Left ventricle myocardium superior (tissue), 1 donor: ENCODE measurements around the gene BTBD16. TPM values are rescaled to one million over a fixed set of nuclear protein-coding genes. Genes with fewer than 3 reads are reported as not detected.

ENCODE experiments used
- ATAC-seq: fragments of 200-7000 bp; cut with Tn5 transposase; one replicate; pipeline ENCODE4 v1.9.1; 2020; ENCODE audit warnings: mild to moderate bottlenecking, moderate library complexity
- DNase-seq: peaks from one replicate; pipeline ENCODE4 v3.0.0-alpha.2; 2020
- intact Hi-C: fragments of 100-400 bp; cut with micrococcal nuclease; formaldehyde crosslinking; loops from one replicate; pipeline ENCODE4 v1.11.0; 2022
- total RNA-seq: library from RNA; stranded (reverse); fragmentation: NEBNext Ultra II Directional; extraction: Animal tissue kit (Norgen Biotek cat#: 25700); gene quantifications from one replicate; pipeline ENCODE4 v1.2.1, GENCODE V29; 2021
- donor health status: DM: no; HTN: yes; CAD: no; lungs with severe emphysema.

Gene BTBD16
- total RNA-seq, 1 donor from 2014 or later: not detected

DNA sequence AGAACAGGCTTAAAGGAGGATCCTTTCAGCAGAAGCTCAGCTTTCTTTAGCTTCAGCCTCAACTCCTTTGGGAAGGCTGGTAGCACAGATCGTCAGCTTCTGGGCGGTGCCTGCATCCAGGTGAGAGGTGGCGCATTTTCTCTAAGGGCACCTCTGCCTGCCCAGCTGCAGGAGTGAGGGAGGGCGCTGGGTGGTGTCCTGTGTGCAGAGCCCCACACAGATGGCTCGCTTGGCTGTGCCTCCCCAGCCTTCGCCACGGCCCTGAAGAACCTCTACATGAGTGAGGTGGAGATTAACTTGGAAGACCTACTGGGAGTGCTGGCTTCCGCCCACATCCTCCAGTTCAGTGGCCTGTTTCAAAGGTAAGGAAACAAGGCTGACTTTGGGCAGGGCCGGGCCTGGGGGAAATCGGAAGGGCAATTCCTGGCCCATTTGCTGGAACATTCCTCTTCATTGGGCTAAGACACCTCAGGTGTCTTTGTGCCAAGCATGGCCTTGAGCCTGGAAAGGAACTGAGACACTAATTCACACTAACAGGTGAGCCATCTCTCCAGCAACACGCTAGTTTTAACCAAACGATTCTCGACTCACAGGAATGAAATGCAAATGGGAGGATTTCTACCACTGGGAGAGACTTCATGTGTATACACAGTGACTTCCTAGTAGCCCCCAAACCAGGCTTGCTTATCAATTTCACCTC is 19.9 kb downstream of the BTBD16 start:
- DNase-seq (no peak), ATAC-seq (no peak)
- intact Hi-C loops: loop anchor here (10.0 kb wide), 1 partner anchor 274 kb away; the partner anchor contains the start of gene DMBT1

DNA sequence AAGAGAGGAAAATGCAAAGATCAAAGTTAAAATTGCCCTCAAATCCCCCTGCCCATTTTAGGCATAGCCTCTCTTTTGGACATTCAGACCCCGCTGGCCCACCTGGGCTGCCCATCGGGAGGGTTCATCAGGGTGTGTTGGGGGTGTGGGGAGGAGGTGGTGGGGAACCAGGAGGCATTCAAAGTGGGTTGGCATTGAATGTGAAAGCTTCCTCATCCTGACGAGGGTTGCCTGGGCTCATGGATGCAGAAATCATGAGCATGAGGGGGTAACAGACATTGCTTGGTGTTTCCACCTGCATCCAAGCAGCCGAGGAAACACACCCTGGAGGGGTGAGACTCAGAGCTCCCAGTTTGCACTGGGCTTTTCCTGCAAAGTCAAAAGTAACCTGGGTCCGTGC is 20.6 kb downstream of the BTBD16 start:
- ATAC-seq (no peak), DNase-seq (no peak)
- intact Hi-C loops: loop anchor here (10.0 kb wide), 1 partner anchor 273 kb away; the partner anchor contains the start of gene DMBT1

DNA sequence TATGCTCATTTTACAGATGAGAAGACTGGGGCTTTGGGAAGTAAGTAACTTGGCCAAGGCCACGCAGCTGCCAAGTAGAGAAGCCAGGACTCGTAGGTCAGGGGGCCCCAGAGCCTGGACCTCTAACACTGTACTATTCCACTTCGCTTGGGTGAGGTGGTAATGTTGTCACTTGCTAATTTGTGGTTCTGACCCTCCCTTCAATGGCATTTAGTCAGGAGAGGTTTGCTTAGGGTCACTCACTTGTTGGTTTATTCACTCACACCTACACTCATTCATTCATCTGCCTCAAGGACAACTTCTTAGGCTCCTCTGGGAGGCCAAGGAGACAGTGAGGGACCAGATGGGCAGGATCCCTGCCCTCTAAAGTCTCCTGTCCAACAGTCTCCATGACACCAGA is 21.3 kb downstream of the BTBD16 start:
- ATAC-seq (no peak), DNase-seq (no peak)
- intact Hi-C loops: loop anchor here (10.0 kb wide), 1 partner anchor 272 kb away; the partner anchor contains the start of gene DMBT1

DNA sequence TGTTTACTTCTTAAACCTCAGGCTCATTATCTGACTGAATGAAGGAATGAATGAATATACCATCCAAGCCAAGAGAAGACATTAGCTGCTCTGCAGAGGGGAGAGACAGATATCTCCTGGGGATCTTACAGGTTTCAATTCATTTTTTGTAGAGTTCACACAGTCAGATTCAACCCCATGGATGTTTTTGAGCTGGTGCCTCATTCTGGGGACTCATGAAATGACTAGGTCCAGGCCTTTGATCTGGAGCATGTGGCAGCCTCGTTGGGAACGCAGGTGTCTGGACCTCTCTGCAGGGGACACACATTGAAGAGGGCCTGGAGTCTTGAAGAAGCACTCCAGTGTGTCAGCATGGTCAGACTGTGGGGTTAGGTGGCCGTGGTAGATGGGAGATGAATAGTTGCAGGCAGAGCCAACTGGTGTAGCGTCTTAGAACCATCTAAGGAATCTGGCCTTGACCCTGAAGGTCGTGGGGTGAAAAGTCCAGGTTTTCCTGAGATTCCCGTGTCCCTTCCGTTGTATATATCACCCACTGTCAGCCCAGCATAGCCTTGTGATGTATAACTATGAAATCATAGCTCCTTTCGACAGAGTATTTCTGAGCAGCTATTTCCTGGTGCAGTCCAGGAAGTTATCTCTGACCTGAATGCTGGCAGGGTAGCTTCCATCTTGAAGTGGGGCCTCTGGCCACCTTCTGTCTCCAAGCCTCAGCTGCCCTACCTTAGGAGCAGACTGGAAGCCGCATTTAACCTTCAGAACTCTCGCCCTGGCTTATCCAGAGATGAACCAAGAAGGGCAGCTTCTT is 22.3 kb downstream of the BTBD16 start:
- ATAC-seq (no peak), DNase-seq (no peak)
- intact Hi-C loops: loop anchor here (10.0 kb wide), 1 partner anchor 271 kb away; the partner anchor contains the start of gene DMBT1

DNA sequence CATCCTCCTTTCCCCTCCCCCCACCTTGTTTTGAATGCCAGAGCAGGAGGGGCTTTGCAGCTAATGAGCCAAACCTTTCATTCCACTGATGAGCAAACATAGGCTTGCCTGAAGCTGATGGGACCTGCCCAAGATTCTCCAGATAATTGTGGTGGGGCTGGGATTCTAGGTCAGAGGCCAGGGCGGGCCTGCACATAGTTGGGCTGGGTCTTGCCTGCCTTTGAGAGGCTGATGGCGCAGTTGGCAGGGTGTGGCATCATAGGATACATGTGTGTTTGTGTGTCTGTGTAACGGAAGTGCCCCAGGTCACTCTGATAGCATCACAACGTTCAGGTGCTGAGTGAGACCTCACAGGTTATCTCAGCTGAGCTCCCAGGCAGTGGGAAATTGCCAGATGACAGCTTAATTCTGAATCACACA is 22.9 kb downstream of the BTBD16 start:
- DNase-seq: no peak
- ATAC-seq: no peak
- intact Hi-C loops: loop anchor here (10.0 kb wide), 1 partner anchor 271 kb away; the partner anchor contains the start of gene DMBT1

DNA sequence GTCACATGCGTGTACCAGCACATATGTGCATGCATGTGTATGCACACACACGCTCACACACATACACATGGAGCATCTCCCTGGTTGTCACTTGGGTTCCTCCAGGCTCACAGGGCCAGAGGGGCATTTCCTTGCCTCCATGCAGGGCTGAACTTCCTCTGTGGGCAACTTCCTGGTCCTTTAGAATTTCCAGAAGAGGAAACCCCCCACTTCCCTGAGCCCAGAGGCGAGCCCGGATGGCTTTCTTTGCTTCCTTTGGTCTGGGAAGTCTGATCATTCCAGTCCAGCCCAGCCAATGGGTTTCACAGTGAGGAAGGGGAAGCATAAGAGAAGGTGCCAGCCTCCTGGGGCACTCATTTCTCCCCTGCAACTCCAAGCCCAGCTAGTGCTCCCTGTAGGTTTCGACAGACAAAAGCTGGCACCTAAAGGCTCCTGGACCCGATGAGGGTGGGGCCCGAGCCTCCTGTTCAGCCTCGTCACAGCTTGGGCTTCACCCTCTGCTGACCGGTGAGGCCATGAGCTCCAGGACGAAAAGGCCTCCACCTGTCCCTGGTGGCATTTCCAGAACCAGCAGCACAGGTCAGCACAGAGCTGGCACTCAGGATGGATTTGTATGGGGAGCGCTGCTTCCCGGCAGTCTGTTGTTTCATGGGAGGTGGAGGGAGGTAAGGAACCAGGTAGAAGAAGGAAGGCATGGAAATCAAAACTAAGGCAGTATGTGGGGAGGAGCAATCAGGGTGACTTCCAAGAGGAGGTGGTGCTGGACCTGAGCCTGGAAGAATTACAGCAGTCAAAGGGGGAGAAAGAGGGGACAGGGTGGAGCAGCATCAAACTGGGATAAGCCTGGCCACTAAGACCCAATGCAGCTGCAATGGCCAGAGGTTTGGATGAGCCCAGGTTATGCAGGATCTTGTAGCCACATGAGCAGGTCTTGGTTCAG is 23.7 kb downstream of the BTBD16 start:
- no peak for ATAC-seq
- intact Hi-C loops: loop anchor here (5.0 to 10.0 kb wide), 2 partner anchors 43 to 270 kb away; partner anchors contain the start of gene DMBT1
- DNase-seq: no peak

DNA sequence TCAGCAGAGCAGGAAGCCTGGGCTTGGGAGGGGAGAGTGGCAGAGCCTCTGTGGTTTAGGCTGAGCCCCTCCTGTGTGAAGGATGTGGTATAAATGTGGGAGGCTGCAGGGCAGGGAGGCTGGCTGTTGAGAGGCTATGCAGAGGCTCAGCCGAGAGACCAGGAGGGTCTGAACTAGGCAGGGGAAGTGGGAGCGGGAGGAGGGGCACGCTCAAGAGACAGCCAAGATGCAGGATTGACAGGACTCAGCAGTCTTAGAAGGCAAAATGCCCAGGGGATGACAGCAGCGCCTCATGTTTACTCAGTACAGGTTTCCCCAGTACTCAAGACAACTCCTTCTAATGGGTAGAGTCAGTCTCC is 24.3 kb downstream of the BTBD16 start:
- ATAC-seq: no peak
- intact Hi-C loops: loop anchor here (5.0 to 10.0 kb wide), 2 partner anchors 42 to 269 kb away; partner anchors contain the start of gene DMBT1
- DNase-seq: no peak

DNA sequence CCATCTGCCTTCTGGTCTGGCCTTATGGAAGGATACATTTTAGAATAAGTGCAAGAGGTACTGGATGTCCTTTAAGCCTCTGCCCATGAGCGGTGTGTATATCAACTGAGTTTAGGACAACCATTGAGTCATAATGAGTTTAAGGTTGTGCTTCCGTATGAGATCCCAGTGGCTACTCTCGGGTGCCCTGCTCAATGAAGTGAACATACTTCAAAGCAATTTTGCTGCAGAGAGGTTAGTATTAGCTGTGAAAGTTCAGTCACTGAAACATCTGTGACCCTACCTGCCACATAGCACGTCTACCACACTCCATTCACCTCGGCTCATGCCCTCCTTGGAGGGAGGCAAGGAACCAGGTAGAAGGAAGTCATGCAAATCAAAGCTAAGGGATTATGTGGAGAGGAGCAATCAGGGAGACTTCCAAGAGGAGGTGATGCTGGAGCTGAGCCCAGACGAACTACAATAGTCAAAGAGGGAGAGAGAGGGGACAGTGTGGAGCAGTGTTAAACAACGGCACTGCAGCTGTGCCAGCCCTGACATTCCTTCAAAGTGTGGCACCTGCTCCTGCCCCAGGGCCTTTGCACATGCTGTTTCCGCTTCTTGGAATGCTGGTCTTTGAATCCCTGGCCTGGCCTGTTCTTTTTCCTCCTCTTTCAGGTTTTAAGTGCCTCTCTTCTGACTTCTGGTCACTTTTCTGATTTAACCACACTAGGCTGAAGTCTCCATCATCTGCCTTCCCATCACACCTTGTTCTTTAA is 25.4 kb downstream of the BTBD16 start:
- ATAC-seq: no peak
- no peak for DNase-seq
- intact Hi-C loops: loop anchor here (5.0 to 10.0 kb wide), 2 partner anchors 41 to 268 kb away; partner anchors contain the start of gene DMBT1

DNA sequence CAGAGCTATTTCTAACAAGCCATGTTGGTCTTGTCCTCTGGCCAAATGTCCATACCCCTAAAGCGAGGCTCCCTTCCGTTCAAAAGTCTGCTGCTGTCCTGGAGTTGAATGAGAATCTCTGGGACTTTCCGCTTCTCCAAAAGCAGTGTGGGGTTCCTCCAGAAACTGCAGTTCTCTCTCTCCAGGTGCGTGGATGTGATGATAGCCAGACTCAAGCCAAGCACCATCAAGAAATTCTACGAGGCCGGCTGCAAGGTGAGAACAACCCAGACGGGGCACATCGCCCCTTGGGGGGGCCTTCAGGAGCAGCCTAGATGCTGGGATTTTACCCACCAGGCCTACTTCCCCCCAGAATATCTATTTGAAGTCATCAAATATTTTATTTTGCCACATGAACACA is 26.5 kb downstream of the BTBD16 start:
- ATAC-seq: no peak
- no peak for DNase-seq
- intact Hi-C loops: loop anchor here (5.0 to 10.0 kb wide), 2 partner anchors 40 to 267 kb away; partner anchors contain the start of gene DMBT1

DNA sequence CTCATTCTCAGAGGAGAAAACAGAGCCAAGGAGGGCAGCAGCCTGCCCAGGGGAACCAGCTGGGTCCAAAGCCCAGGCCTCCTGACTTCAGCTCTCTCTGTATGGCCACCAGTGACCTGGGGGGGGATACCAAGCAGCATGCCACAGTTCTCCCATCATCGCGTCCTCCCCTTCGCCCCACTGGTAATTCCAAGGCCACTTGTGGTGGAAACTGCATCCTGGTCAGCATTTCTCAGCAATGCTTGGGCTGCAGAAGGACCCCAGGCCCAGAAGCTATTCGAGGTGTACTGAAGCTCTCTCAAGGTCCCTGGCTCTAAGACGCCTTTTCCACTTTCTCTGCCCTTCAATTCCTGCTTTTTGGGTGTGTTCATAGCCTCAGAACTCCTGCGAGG is 27.1 kb downstream of the BTBD16 start:
- DNase-seq (no peak), ATAC-seq (no peak)
- intact Hi-C loops: loop anchor here (2.0 to 10.0 kb wide), 3 partner anchors 39 to 267 kb away; partner anchors contain the start of gene DMBT1

DNA sequence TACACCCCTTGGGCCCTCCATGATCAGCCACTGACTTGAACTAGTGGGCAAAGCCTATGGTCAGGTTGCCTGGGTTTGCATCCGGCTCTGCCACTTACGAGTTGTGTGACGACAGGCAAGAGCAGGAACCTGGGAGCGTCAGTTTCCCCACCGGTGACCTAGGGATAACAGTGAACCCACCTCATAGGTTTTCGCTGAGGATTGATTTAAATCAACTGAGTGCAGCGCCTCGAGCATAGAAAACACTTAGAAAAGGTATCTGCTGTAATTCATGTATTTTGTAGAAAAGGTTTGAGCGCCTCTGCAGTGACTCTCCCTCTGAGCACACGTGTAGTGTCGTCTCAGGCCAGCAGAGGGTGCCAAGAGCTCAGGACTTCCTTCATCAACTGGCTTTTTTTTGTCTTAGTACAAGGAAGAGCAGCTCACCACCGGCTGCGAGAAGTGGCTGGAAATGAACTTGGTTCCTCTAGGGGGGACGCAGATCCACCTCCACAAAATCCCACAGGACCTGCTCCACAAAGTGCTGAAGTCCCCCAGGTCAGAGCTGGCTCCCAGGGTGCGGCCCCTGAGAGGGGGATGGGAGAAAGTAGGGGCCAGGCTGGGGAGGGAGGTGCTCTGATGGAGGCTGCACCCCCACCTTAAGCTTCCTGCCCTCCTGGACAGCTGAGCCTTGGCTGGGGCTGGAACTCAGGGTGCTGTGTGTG is 27.7 kb downstream of the BTBD16 start:
- ATAC-seq (peak; percentile 90), DNase-seq (peak; percentile 80)
- intact Hi-C loops: loop anchor here (2.0 to 10.0 kb wide), 3 partner anchors 39 to 266 kb away; partner anchors contain the start of gene DMBT1

DNA sequence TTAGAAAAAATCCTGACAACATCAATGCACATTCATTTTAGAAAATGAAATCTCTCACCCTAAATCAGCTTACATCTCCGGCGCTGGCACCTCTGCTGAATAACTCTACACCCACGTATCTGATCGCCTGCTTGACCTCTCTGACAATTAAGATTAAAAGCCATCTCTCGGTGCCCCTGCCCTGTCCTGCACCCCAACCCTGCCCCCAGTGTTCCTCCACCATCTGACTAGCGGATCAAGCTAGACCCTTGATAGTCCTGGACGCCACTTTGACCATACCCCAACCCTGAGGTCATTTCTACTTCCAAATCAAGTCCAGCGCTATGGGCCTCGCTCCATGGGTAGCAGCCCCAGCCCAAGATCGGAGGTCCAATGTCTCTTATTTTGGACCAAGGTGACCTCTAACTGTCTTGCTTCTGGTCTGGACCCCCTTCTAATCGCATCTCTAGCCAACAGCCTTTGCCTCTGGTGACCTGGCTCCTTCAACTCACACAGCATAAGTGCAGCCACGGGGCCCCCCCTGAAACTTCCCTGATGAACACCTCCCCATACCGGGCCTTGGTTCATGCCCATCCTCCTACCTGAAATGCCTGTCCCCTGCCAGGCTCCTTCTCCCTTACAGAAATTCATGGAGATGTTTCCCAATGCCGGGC is 28.5 kb downstream of the BTBD16 start:
- DNase-seq (no peak), ATAC-seq (no peak)
- intact Hi-C loops: loop anchor here (2.0 to 10.0 kb wide), 3 partner anchors 38 to 265 kb away; partner anchors contain the start of gene DMBT1

DNA sequence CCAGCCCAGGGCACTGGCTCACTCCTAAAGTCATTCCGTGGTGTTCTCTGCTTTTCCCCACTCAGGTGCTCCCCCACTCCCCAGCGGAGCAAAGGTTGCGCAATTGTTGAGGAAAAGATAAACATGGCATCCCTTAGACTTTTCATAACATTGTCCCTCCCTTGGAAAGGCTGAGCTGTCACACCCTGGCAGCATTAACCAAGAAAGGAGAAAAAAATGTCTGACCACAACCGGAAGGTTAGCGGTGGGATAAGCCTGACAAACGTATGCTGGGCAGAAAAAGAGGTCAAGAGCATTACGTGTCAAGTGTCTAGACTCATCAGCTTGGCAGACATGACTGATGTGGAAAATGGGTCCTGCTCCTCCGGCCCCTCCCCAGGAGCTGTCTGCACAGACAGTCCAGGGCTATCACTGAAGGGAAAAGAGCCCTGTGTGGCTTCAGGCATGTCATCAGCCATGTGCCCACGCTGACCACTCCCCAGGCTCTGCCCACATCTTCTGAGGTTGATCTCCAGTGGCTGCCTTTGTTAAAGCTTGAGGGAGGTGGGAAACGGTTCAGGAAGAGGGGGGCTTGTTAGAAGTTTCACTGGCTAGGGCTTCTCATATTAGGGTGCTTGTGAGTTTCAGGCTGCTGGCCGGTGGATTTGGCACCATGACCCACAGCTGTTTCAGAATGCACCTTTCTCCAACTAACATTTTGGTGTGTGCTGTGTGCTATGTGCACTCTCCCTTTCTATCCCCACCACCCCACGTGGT is 30.1 kb downstream of the BTBD16 start:
- peak; percentile 11 for ATAC-seq
- DNase-seq: no peak
- intact Hi-C loops: no loop called here

DNA sequence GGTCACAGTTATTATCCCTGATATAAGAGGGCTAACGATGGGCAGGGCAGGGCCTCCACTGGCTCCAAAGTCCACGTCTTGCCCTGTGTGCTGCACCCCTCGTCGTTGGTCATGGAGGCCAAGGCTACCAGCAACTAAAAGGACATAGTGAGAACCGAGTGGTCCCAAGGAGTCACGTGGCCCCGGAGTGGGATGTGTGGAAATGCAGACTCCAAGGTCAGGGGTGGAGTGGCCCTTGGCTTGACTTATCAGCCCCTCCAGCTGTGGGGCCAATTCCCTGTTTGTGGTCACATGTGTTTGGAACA is 30.7 kb downstream of the BTBD16 start:
- intact Hi-C loops: no loop called here
- ATAC-seq: no peak
- no peak for DNase-seq

DNA sequence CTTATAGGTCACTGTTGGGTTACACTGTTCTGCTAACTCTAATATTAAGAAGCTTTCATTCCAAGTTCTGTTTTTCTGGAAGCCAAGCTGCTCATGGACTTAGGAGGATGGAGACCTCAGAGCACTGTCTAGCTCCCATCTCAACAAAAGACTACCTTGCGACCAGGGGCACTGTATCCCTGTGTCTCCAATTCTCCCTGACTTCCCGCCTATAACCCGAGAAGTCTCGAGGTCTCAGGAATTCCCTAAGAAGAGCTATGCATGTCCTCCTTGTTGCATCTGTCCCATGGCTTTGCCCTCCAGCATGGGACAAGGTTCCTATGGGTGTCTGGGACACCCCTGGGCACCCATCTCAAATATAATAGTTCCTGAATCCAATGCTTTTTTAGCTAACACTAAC is 31.2 kb downstream of the BTBD16 start:
- no peak for ATAC-seq
- DNase-seq: no peak
- intact Hi-C loops: no loop called here

DNA sequence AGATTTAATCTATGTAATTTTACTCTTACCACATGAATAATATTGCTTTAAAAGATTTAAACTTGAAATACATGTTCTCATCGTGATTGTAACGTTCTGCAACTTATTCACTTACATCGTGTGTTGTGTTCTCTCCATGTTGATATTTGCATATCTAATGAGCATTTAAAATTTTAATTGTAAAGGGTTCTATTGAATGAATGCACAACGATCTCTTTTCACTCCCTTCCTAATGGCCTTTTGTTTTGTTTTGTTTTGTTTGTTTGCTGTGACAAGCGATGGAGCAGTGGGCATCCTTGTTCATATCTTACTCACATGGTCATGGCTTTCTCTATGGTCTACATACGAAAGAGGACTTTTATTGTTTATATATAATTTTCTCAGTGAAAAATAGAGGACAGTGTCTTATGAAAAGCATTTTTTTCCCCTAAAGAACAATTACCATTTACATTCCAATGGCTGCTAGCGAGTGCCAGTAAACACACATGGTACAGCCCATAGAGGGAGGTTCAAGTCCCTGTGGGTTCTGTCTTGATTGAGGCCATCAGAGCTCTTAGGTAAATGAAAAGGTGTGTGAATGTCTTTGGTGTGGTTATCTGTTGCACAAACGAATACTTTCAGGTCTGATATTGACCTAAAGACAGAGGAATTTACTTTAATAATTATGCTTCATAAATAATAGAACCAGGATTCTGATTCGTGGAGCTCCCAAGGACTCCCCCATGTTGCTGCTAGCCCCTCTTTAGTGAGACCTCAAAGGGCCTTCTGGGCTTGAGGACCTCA is 32.4 kb downstream of the BTBD16 start:
- ATAC-seq (no peak), DNase-seq (no peak)
- intact Hi-C loops: no loop called here
